WTC11 (cell line): ENCODE data around the gene NINJ2. TPM values are rescaled to one million over a fixed set of nuclear protein-coding genes. Genes with fewer than 3 reads are reported as not detected.

Experiments used
- ATAC-seq: fragments of 200-7000 bp; cut with Tn5 transposase; 2 replicates; pipeline ENCODE4 v1.10.0; 2021; ENCODE audit warnings: mild to moderate bottlenecking, moderate library complexity
- CTCF ChIA-PET: fragments of 300-600 bp; sonication (Branson Sonifier 250); formaldehyde crosslinking; loops from one replicate; lab custom pipeline; 2021; ENCODE audit warnings: antibody characterized with exemption; lab: Charles Lee
- POLR2A ChIA-PET: fragments of 350-600 bp; sonication (Branson Sonifier 250); formaldehyde crosslinking; loops from one replicate; lab custom pipeline; 2021; ENCODE audit warnings: antibody characterized with exemption; lab: Charles Lee
- DNase-seq: peaks from one replicate; pipeline ENCODE4 v3.0.0; 2021; ENCODE audit warnings: low spot score
- H3K27ac Mint-ChIP-seq: 2 replicates; pipeline ENCODE4 v1.8.0; 2021; ENCODE audit warnings: mixed read lengths
- H3K27me3 Mint-ChIP-seq: 2 replicates; pipeline ENCODE4 v1.8.0; 2021; ENCODE audit warnings: low read depth, mild to moderate bottlenecking, moderate library complexity, mixed read lengths
- H3K36me3 Mint-ChIP-seq: 2 replicates; pipeline ENCODE4 v1.8.0; 2021; ENCODE audit warnings: mixed read lengths
- H3K4me1 Mint-ChIP-seq: 2 replicates; pipeline ENCODE4 v1.8.0; 2022; ENCODE audit warnings: mixed read lengths
- H3K4me3 Mint-ChIP-seq: 2 replicates; pipeline ENCODE4 v1.8.0; 2021; ENCODE audit warnings: mild to moderate bottlenecking, moderate library complexity, mixed read lengths
- H3K9me3 Mint-ChIP-seq: 2 replicates; pipeline ENCODE4 v1.8.0; 2021; ENCODE audit warnings: mixed read lengths
- CBFB ChIP-seq: sonication (generic); formaldehyde crosslinking; IDR thresholded peaks from 2 replicates; pipeline ENCODE4 v1.8.1; 2022; ENCODE audit warnings: mild to moderate bottlenecking, low read depth, missing genetic modification reagents
- ETV6 ChIP-seq: sonication (generic); formaldehyde crosslinking; IDR thresholded peaks from 2 replicates; pipeline ENCODE4 v1.8.1; 2022; ENCODE audit warnings: mild to moderate bottlenecking, missing genetic modification reagents
- GTF2I ChIP-seq: fragments of 250-450 bp; sonication (Bioruptor Pico); conservative IDR thresholded peaks from 2 replicates; pipeline ENCODE4 v1.4.0; 2021; ENCODE audit warnings: mild to moderate bottlenecking
- IRF2 ChIP-seq: sonication (generic); formaldehyde crosslinking; IDR thresholded peaks from 2 replicates; pipeline ENCODE4 v1.8.0; 2022; ENCODE audit warnings: low read depth, missing genetic modification reagents, borderline replicate concordance
- JAZF1 ChIP-seq: fragments of 250-450 bp; sonication (Bioruptor Pico); IDR thresholded peaks from 2 replicates; pipeline ENCODE4 v1.9.0; 2021; ENCODE audit warnings: moderate library complexity, mild to moderate bottlenecking, inconsistent platforms
- MYBL2 ChIP-seq: sonication (generic); formaldehyde crosslinking; IDR thresholded peaks from 2 replicates; pipeline ENCODE4 v1.8.1; 2023; ENCODE audit warnings: mild to moderate bottlenecking, moderate library complexity, missing genetic modification reagents
- NFATC4 ChIP-seq: fragments of 250-450 bp; sonication (Bioruptor Pico); IDR thresholded peaks from 2 replicates; pipeline ENCODE4 v1.9.0; 2021; ENCODE audit warnings: mild to moderate bottlenecking
- NR3C1 ChIP-seq: sonication (generic); formaldehyde crosslinking; conservative IDR thresholded peaks from 2 replicates; pipeline ENCODE4 v1.8.1; 2023; ENCODE audit warnings: low read depth, mild to moderate bottlenecking, missing genetic modification reagents
- SMAD4 ChIP-seq: sonication (generic); formaldehyde crosslinking; IDR thresholded peaks from 2 replicates; pipeline ENCODE4 v1.8.0; 2022; ENCODE audit warnings: mild to moderate bottlenecking, missing genetic modification reagents
- ZNF317 ChIP-seq: sonication (generic); formaldehyde crosslinking; IDR thresholded peaks from 2 replicates; pipeline ENCODE4 v1.8.1; 2023; ENCODE audit warnings: low read depth, mild to moderate bottlenecking, moderate library complexity, missing genetic modification reagents, borderline replicate concordance
- ZNF416 ChIP-seq: fragments of 250-450 bp; sonication (Bioruptor Pico); IDR thresholded peaks from 2 replicates; pipeline ENCODE4 v1.9.0; 2021; ENCODE audit warnings: mild to moderate bottlenecking, inconsistent platforms
- total RNA-seq: library from RNA; stranded (reverse); gene quantifications from 3 replicates; pipeline ENCODE4 v1.2.3, GENCODE V29; 2021
- TF ChIP-seq, protein P1 (sequence below): sonication (generic); formaldehyde crosslinking; IDR thresholded peaks from 2 replicates; pipeline ENCODE4 v1.8.1; 2022; ENCODE audit warnings: low read depth, mild to moderate bottlenecking, moderate library complexity, missing genetic modification reagents, borderline replicate concordance
- TF ChIP-seq, protein P2 (sequence below): sonication (generic); formaldehyde crosslinking; IDR thresholded peaks from 2 replicates; pipeline ENCODE4 v1.8.1; 2022; ENCODE audit warnings: missing genetic modification reagents, borderline replicate concordance
- TF ChIP-seq, protein P3 (sequence below): sonication (generic); formaldehyde crosslinking; IDR thresholded peaks from 2 replicates; pipeline ENCODE4 v1.8.0; 2022; ENCODE audit warnings: mild to moderate bottlenecking, missing genetic modification reagents
- TF ChIP-seq, protein P4 (sequence below): fragments of 250-450 bp; sonication (Bioruptor Pico); IDR thresholded peaks from 2 replicates; pipeline ENCODE4 v2.1.2; 2022; ENCODE audit warnings: mild to moderate bottlenecking, moderate library complexity
- TF ChIP-seq, protein P5 (sequence below): sonication (generic); formaldehyde crosslinking; conservative IDR thresholded peaks from 2 replicates; pipeline ENCODE4 v1.8.1; 2022; ENCODE audit warnings: mild to moderate bottlenecking, missing genetic modification reagents
- TF ChIP-seq, protein P6 (sequence below): fragments of 250-450 bp; sonication (Bioruptor Pico); IDR thresholded peaks from 2 replicates; pipeline ENCODE4 v1.9.0; 2021; ENCODE audit warnings: mild to moderate bottlenecking
- TF ChIP-seq, protein P7 (sequence below): sonication (generic); formaldehyde crosslinking; IDR thresholded peaks from 2 replicates; pipeline ENCODE4 v1.8.0; 2022; ENCODE audit warnings: missing genetic modification reagents

The NINJ2 gene
- total RNA-seq, 1 experiment from 2014 or later, result 0.42 TPM

DNA sequence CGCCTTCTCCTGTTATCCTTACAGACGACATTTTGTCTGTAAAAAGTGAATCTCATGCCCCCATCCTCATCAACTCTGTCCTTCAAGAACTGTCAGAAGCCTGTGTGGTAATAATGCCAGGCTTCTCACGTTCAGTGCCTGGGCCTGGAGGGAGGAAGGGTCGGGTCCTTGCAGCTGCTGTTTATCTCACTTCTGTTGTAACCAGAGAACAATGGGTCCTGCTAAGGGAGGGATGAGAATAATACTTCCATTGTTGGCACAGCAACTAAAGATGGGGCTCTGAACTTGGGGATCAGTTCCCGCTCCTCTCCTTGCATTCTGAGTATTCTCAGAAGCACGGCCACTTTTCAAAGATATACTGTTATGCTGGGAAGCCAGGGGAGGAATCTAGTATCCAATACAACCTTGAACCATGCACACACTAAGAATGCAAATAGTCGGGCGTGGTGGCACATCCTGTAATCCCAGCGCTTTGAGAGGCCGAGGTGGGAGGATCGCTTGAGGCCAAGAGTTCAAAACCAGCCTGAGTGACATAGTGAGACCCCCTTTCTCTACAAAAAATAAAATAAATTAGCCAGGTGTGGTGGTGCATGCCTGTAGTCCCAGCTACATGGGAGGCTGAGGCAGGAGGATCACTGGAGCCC, 38.8 kb upstream of the NINJ2 start:
- peaks cover 14% of the 10 kb centered on the region for H3K36me3 Mint-ChIP-seq
- POLR2A ChIA-PET, result no interaction called here
- ATAC-seq, result no peak
- TF ChIP-seq MYBL2 (CRISPR knock-in tag) (no peak), ZNF416 (CRISPR knock-in tag) (no peak), NR3C1 (CRISPR knock-in tag) (no peak), ETV6 (CRISPR knock-in tag) (no peak), JAZF1 (CRISPR knock-in tag) (no peak), SMAD4 (no peak), IRF2 (CRISPR knock-in tag) (no peak), GTF2I (no peak)
- TF ChIP-seq, protein P1, sequence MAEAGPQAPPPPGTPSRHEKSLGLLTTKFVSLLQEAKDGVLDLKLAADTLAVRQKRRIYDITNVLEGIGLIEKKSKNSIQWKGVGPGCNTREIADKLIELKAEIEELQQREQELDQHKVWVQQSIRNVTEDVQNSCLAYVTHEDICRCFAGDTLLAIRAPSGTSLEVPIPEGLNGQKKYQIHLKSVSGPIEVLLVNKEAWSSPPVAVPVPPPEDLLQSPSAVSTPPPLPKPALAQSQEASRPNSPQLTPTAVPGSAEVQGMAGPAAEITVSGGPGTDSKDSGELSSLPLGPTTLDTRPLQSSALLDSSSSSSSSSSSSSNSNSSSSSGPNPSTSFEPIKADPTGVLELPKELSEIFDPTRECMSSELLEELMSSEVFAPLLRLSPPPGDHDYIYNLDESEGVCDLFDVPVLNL (CRISPR knock-in tag), result no peak
- TF ChIP-seq, protein P2, sequence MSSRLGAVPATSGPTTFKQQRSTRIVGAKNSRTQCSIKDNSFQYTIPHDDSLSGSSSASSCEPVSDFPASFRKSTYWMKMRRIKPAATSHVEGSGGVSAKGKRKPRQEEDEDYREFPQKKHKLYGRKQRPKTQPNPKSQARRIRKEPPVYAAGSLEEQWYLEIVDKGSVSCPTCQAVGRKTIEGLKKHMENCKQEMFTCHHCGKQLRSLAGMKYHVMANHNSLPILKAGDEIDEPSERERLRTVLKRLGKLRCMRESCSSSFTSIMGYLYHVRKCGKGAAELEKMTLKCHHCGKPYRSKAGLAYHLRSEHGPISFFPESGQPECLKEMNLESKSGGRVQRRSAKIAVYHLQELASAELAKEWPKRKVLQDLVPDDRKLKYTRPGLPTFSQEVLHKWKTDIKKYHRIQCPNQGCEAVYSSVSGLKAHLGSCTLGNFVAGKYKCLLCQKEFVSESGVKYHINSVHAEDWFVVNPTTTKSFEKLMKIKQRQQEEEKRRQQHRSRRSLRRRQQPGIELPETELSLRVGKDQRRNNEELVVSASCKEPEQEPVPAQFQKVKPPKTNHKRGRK (CRISPR knock-in tag), result no peak
- TF ChIP-seq, protein P3, sequence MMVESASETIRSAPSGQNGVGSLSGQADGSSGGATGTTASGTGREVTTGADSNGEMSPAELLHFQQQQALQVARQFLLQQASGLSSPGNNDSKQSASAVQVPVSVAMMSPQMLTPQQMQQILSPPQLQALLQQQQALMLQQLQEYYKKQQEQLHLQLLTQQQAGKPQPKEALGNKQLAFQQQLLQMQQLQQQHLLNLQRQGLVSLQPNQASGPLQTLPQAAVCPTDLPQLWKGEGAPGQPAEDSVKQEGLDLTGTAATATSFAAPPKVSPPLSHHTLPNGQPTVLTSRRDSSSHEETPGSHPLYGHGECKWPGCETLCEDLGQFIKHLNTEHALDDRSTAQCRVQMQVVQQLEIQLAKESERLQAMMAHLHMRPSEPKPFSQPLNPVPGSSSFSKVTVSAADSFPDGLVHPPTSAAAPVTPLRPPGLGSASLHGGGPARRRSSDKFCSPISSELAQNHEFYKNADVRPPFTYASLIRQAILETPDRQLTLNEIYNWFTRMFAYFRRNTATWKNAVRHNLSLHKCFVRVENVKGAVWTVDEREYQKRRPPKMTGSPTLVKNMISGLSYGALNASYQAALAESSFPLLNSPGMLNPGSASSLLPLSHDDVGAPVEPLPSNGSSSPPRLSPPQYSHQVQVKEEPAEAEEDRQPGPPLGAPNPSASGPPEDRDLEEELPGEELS (CRISPR knock-in tag), result no peak
- TF ChIP-seq, protein P4, sequence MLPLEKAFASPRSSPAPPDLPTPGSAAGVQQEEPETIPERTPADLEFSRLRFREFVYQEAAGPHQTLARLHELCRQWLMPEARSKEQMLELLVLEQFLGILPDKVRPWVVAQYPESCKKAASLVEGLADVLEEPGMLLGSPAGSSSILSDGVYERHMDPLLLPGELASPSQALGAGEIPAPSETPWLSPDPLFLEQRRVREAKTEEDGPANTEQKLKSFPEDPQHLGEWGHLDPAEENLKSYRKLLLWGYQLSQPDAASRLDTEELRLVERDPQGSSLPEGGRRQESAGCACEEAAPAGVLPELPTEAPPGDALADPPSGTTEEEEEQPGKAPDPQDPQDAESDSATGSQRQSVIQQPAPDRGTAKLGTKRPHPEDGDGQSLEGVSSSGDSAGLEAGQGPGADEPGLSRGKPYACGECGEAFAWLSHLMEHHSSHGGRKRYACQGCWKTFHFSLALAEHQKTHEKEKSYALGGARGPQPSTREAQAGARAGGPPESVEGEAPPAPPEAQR (CRISPR knock-in tag), result no peak
- TF ChIP-seq, protein P5, sequence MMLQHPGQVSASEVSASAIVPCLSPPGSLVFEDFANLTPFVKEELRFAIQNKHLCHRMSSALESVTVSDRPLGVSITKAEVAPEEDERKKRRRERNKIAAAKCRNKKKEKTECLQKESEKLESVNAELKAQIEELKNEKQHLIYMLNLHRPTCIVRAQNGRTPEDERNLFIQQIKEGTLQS, result no peak
- TF ChIP-seq, all 79 proteins: peak for 0
- no peak overlapping the region for H3K27ac Mint-ChIP-seq
- H3K9me3 Mint-ChIP-seq, result peaks cover 17% of the 10 kb centered on the region
- DNase-seq, result no peak
- no peak overlapping the region for H3K4me3 Mint-ChIP-seq
- peaks cover 6% of the 10 kb centered on the region; the same call in 1 of the 2 replicates for H3K27me3 Mint-ChIP-seq
- peaks cover 17% of the 10 kb centered on the region for H3K4me1 Mint-ChIP-seq
- CTCF ChIA-PET, result interaction anchor here (1.2 kb wide), 1 partner anchor 49 kb away, joined by 3 read pairs; no protein-coding TSS in a partner anchor

DNA sequence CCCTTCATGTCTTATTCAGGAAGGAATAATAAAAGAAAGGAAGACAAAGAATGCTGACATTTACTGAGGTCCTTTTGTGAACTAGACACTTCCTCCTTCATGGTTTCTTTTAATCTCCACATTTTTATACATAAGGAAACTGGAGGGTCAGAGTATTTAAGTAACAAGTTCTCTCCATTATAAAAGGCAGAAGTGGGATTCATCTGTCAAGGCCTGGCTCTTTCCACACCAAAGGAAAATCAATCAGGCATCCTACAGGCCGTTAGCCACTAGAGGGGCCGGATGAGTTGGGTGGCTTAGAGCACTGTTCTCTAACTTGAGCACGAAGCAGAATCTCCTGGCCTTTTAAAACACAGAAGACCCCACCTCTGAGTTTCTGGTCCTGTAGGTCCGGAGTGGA, 36.8 kb upstream of the NINJ2 start:
- no peak for DNase-seq
- POLR2A ChIA-PET, result interaction anchor here (0.7 kb wide), 1 partner anchor 47 kb away, joined by 6 read pairs; no protein-coding TSS in a partner anchor
- peaks cover 19% of the 10 kb centered on the region for H3K36me3 Mint-ChIP-seq
- H3K4me1 Mint-ChIP-seq, result peaks cover 17% of the 10 kb centered on the region
- no peak overlapping the region for H3K4me3 Mint-ChIP-seq
- CTCF ChIA-PET, result interaction anchor here (3.0 kb wide), 1 partner anchor 51 kb away, joined by 17 read pairs; the partner anchor contains the start of gene WNK1
- H3K27ac Mint-ChIP-seq, result no peak overlapping the region
- ATAC-seq, result peak; percentile 80
- peaks cover 27% of the 10 kb centered on the region for H3K9me3 Mint-ChIP-seq
- H3K27me3 Mint-ChIP-seq, result peaks cover 6% of the 10 kb centered on the region; the same call in 1 of the 2 replicates
- TF ChIP-seq, protein P6, sequence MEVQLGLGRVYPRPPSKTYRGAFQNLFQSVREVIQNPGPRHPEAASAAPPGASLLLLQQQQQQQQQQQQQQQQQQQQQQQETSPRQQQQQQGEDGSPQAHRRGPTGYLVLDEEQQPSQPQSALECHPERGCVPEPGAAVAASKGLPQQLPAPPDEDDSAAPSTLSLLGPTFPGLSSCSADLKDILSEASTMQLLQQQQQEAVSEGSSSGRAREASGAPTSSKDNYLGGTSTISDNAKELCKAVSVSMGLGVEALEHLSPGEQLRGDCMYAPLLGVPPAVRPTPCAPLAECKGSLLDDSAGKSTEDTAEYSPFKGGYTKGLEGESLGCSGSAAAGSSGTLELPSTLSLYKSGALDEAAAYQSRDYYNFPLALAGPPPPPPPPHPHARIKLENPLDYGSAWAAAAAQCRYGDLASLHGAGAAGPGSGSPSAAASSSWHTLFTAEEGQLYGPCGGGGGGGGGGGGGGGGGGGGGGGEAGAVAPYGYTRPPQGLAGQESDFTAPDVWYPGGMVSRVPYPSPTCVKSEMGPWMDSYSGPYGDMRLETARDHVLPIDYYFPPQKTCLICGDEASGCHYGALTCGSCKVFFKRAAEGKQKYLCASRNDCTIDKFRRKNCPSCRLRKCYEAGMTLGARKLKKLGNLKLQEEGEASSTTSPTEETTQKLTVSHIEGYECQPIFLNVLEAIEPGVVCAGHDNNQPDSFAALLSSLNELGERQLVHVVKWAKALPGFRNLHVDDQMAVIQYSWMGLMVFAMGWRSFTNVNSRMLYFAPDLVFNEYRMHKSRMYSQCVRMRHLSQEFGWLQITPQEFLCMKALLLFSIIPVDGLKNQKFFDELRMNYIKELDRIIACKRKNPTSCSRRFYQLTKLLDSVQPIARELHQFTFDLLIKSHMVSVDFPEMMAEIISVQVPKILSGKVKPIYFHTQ, result no peak
- TF ChIP-seq CBFB (CRISPR knock-in tag) (no peak), ZNF317 (no peak), NFATC4 (CRISPR knock-in tag) (no peak)
- TF ChIP-seq, protein P7, sequence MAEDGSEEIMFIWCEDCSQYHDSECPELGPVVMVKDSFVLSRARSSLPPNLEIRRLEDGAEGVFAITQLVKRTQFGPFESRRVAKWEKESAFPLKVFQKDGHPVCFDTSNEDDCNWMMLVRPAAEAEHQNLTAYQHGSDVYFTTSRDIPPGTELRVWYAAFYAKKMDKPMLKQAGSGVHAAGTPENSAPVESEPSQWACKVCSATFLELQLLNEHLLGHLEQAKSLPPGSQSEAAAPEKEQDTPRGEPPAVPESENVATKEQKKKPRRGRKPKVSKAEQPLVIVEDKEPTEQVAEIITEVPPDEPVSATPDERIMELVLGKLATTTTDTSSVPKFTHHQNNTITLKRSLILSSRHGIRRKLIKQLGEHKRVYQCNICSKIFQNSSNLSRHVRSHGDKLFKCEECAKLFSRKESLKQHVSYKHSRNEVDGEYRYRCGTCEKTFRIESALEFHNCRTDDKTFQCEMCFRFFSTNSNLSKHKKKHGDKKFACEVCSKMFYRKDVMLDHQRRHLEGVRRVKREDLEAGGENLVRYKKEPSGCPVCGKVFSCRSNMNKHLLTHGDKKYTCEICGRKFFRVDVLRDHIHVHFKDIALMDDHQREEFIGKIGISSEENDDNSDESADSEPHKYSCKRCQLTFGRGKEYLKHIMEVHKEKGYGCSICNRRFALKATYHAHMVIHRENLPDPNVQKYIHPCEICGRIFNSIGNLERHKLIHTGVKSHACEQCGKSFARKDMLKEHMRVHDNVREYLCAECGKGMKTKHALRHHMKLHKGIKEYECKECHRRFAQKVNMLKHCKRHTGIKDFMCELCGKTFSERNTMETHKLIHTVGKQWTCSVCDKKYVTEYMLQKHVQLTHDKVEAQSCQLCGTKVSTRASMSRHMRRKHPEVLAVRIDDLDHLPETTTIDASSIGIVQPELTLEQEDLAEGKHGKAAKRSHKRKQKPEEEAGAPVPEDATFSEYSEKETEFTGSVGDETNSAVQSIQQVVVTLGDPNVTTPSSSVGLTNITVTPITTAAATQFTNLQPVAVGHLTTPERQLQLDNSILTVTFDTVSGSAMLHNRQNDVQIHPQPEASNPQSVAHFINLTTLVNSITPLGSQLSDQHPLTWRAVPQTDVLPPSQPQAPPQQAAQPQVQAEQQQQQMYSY (CRISPR knock-in tag), result no peak
